K562 (cell line): Measurements from ENCODE around the gene CACNA1I. TPM values are rescaled to one million over a fixed set of nuclear protein-coding genes. Genes with fewer than 3 reads are reported as not detected.

Experiments
- CTCF ChIP-seq, 3 experiments: IDR thresholded peaks in 2 of 3; conservative IDR thresholded peaks in 1 of 3; 2 replicates each; pipeline ENCODE4 v1.5.1; 2011 to 2012; ENCODE audit warnings: low read length in 3 of 3, mild to moderate bottlenecking in 3 of 3, control low read depth in 2 of 3, improper control_type of control experiment in 1 of 3, inconsistent platforms in 1 of 3, low read depth in 1 of 3, mixed read lengths in 1 of 3, moderate library complexity in 1 of 3; ENCODE audit not compliant: insufficient read depth in 2 of 3
- CTCFL ChIP-seq: IDR thresholded peaks from 2 replicates; pipeline ENCODE4 v1.6.1; 2011; ENCODE audit warnings: borderline replicate concordance, low read depth, mild to moderate bottlenecking, moderate library complexity, low read length; ENCODE audit not compliant: insufficient read depth, poor library complexity, severe bottlenecking
- E2F6 ChIP-seq, 2 experiments: IDR thresholded peaks; 2 replicates each; pipeline ENCODE4 v1.6.1; 2011; ENCODE audit warnings: borderline replicate concordance in 1 of 2, control low read depth in 1 of 2, low read depth in 1 of 2, low read length in 1 of 2, mild to moderate bottlenecking in 1 of 2, mixed read lengths in 1 of 2, moderate library complexity in 1 of 2; ENCODE audit not compliant: insufficient read depth in 1 of 2, insufficient read length in 1 of 2, poor library complexity in 1 of 2, severe bottlenecking in 1 of 2; ENCODE audit errors: extremely low read depth in 1 of 2
- FOXM1 ChIP-seq, 2 experiments: fragments of 450-650 bp in 1 of 2; sonication (generic) in 1 of 2; formaldehyde crosslinking in 1 of 2; IDR thresholded peaks; 2 replicates each; pipeline versions ENCODE4 v1.6.1 to v1.9.0; 2017 to 2022; ENCODE audit warnings: low read depth in 2 of 2, mild to moderate bottlenecking in 2 of 2, missing genetic modification reagents in 1 of 2, moderate library complexity in 1 of 2
- GABPA ChIP-seq: fragments of 200-800 bp; sonication (Bioruptor generic); conservative IDR thresholded peaks from 2 replicates; pipeline ENCODE4 v1.6.1; 2016; ENCODE audit warnings: low read depth, missing genetic modification characterization, missing compliant biosample characterization
- L3MBTL2 ChIP-seq: fragments of 450-650 bp; IDR thresholded peaks from 2 replicates; pipeline ENCODE4 v1.6.1; 2016; ENCODE audit warnings: mild to moderate bottlenecking, moderate library complexity
- MIER1 ChIP-seq: fragments of 450-650 bp; IDR thresholded peaks from 2 replicates; pipeline ENCODE4 v1.6.1; 2016; ENCODE audit warnings: antibody characterized with exemption, mild to moderate bottlenecking, low read depth
- MYC ChIP-seq, 2 experiments: fragments of 250-450 bp in 1 of 2; sonication (Bioruptor Pico) in 1 of 2; IDR thresholded peaks; 2 replicates each; pipeline versions ENCODE4 v1.5.1 to v1.6.1; 2012 to 2021; ENCODE audit warnings: low read depth in 2 of 2, borderline replicate concordance in 1 of 2, improper control_type of control experiment in 1 of 2, low read length in 1 of 2, mild to moderate bottlenecking in 1 of 2, moderate library complexity in 1 of 2
- NFATC3 ChIP-seq: fragments of 450-650 bp; IDR thresholded peaks from 2 replicates; pipeline ENCODE4 v1.6.1; 2017; ENCODE audit warnings: mild to moderate bottlenecking
- NRF1 ChIP-seq, 2 experiments: fragments of 450-650 bp; IDR thresholded peaks in 1 of 2; conservative IDR thresholded peaks in 1 of 2; 2 replicates each; pipeline ENCODE4 v1.6.1; 2014; ENCODE audit warnings: mild to moderate bottlenecking in 2 of 2
- PRMT5 ChIP-seq: sonication (generic); formaldehyde crosslinking; IDR thresholded peaks from 2 replicates; pipeline ENCODE4 v1.5.0; 2020; ENCODE audit warnings: missing genetic modification reagents
- RAD21 ChIP-seq, 2 experiments: fragments of 250-450 bp in 1 of 2; fragments of 450-650 bp in 1 of 2; sonication (Bioruptor Pico) in 1 of 2; formaldehyde crosslinking in 1 of 2; IDR thresholded peaks in 1 of 2; conservative IDR thresholded peaks in 1 of 2; 2 replicates each; pipeline versions ENCODE4 v1.4.0 to v1.8.0; 2020 to 2022; ENCODE audit warnings: mild to moderate bottlenecking in 2 of 2, moderate library complexity in 1 of 2
- SMC3 ChIP-seq: conservative IDR thresholded peaks from 2 replicates; pipeline ENCODE4 v1.6.1; 2011; ENCODE audit warnings: low read depth, low read length, improper control_type of control experiment; ENCODE audit not compliant: insufficient read depth
- USF1 ChIP-seq: sonication (generic); formaldehyde crosslinking; IDR thresholded peaks from 2 replicates; pipeline ENCODE4 v1.9.0; 2022; ENCODE audit warnings: mild to moderate bottlenecking, missing genetic modification reagents
- USF2 ChIP-seq: sonication (generic); formaldehyde crosslinking; IDR thresholded peaks from 2 replicates; pipeline ENCODE4 v1.5.0; 2020; ENCODE audit warnings: missing genetic modification reagents
- ZNF766 ChIP-seq: fragments of 200-800 bp; sonication (Bioruptor generic); conservative IDR thresholded peaks from 2 replicates; pipeline ENCODE4 v1.6.1; 2016; ENCODE audit warnings: missing genetic modification characterization, missing compliant biosample characterization
- polyA plus RNA-seq, 8 experiments: library from polyadenylated mRNA; depleted of rRNA in 4 of 8; stranded (reverse) in 5 of 8; unstranded in 3 of 8; fragments of >200 nt; fragmentation: Nextera tagmentation in 2 of 8; fragmentation: Illumina TruSeq in 1 of 8; extraction: Ambion mirVana in 2 of 8; extraction: Trizol in 1 of 8; gene quantifications; 2 replicates each; pipeline versions ENCODE4 v1.2.1 to v1.2.3, GENCODE V29; 2011 to 2014; ENCODE audit warnings: inconsistent platforms in 1 of 8, missing spikeins in 1 of 8
- total RNA-seq, 7 experiments: library from RNA; depleted of rRNA in 6 of 7; stranded (reverse); fragments of >200 nt in 6 of 7; fragmentation: Illumina TruSeq in 2 of 7; extraction: Trizol in 2 of 7; gene quantifications; 2 replicates each; pipeline versions ENCODE4 v1.2.1 to v1.2.3, GENCODE V29; 2011 to 2021; ENCODE audit warnings: low replicate concordance in 1 of 7

Gene CACNA1I
- total and polyA plus RNA-seq, 9 of the 15 experiments (the other 6 are each of a cell fraction or from before 2014, with no cell fraction given): 0.01 to 0.79 (median 0.32) TPM; not detected in 1

GRCh38 chr22:39543095-39543494 is 27.5 kb upstream of the CACNA1I start (continued):
- TF ChIP-seq CTCFL (peak; percentile 58), NFATC3 (no peak), USF1 (CRISPR knock-in tag) (peak; percentile 55; the same call in 1 of the 2 replicates), RAD21 (CRISPR knock-in tag; conservative IDR thresholded peaks at IDR 0.05 in 1 of 2, IDR thresholded peaks at IDR 0.05 in 1 of 2) (peak; percentile 43 to 62), GABPA (tag) (no peak), ZNF766 (CRISPR knock-in tag) (peak; percentile 91), USF2 (0 out of 2 replicates have a peak, but pooled peaks have one; percentile 14), NRF1 (conservative IDR thresholded peaks at IDR 0.05 in 1 of 2, IDR thresholded peaks at IDR 0.05 in 1 of 2) (peak; percentile 13 to 15; a peak in 1 of 4 replicates), CTCF (IDR thresholded peaks at IDR 0.05 in 2 of 3, conservative IDR thresholded peaks at IDR 0.05 in 1 of 3; ENCODE audit: insufficient read depth in 2 of 3, low read depth in 1 of 3, low read length in 3 of 3) (peak; percentile 61 to 71 (median 68)), E2F6 (IDR thresholded peaks at IDR 0.05; ENCODE audit: borderline replicate concordance in 1 of 2, extremely low read depth in 1 of 2, insufficient read depth in 1 of 2, insufficient read length in 1 of 2, low read depth in 1 of 2, low read length in 1 of 2, poor library complexity in 1 of 2, severe bottlenecking in 1 of 2) (peak in 1 of 2 experiments; percentile 51), MIER1 (peak; percentile 66; the same call in 1 of the 2 replicates), SMC3 (peak; percentile 73), MYC (IDR thresholded peaks at IDR 0.05; ENCODE audit: low read depth, low read length) (peak; percentile 40; the same call in 1 of the 2 replicates), MYC (CRISPR knock-in tag; IDR thresholded peaks at IDR 0.05; ENCODE audit: borderline replicate concordance, low read depth) (no peak), L3MBTL2 (no peak), FOXM1 (IDR thresholded peaks at IDR 0.05; ENCODE audit: low read depth) (no peak), FOXM1 (CRISPR knock-in tag; IDR thresholded peaks at IDR 0.05; ENCODE audit: low read depth) (no peak), PRMT5 (CRISPR knock-in tag) (no peak)
